ENCODE measurements around the gene MTUS2. TPM values are rescaled to one million over a fixed set of nuclear protein-coding genes. Genes with fewer than 3 reads are reported as not detected.

MTUS2 gene
- total RNA-seq, 1 donor from 2014 or later, result 106 TPM

- intact Hi-C loops (cut with DNase I), result no loop called here
- DNase-seq (ENCODE audit: missing footprints) (no peak), ATAC-seq (no peak)
Observed at GRCh38 chr13:28850226-28850625, 30.1 kb downstream of the MTUS2 start.

DNA sequence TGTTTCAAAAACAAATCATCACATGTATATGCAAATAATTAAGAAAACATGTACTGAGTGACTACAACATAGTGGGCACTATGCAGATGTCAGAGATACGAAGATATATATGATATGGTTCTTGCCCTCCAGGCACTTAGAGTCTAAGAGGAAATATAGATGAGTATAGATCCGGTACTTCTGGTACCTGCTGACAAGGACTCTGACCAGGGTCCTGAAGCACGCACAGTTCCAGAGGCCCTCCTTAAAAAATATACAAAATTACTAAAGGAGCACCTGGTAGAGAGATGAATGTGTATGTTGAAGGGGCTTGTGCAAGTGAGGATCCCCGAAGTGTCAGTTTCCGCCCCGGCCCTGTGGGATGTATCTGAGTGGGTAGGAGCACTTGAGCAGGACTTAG is 31.3 kb downstream of the MTUS2 start:
- no peak for ATAC-seq
- DNase-seq (ENCODE audit: missing footprints), result no peak
- intact Hi-C loops (cut with DNase I), result no loop called here

DNA sequence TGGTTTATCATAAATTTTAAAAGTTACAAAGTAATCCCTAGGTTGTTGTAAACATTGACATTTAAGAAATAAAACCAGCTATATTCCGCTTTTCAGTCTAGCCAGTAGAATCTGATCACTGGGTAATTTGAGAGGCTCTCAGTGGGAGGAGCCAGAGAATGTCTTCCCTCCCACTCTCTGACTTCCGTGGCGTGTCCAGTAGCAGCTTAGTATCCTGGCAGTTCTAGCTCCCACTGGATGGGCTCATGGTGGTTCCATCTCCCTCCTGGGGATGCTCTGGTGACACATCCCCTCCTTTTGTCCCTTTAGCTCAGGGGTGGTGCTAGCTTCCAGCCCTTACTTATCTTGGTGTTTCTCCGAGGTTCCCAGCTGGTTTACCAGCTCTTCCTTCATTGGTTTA is 34.5 kb downstream of the MTUS2 start:
- intact Hi-C loops (cut with DNase I), result loop anchor here (1.0 kb wide), 1 partner anchor 19 kb away; no protein-coding TSS in a partner anchor
- no peak for DNase-seq (ENCODE audit: missing footprints)
- no peak for ATAC-seq

- intact Hi-C loops (cut with DNase I), result no loop called here
- ATAC-seq (no peak), DNase-seq (ENCODE audit: missing footprints) (no peak)
Observed at GRCh38 chr13:28856287-28856686, 36.1 kb downstream of the MTUS2 start.

DNA sequence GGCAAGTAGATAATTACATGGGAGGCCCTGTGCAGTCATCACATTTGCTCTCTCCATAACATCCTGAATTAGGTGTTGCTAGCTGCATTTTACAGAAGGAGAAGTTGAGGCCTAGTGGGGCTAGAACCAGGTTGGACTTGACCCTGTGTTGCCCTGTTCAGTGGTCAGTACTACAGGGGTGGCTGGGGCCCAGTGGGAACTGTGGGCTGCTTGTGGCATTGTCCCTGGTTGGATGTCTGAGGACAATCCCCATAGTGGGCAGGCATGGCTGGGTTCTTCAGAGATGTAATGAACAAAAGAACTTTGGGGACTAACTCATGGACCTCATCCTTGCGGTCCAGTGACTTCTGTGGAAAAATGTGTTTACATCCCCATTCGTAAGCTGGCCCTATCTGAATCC is 38.9 kb downstream of the MTUS2 start:
- ATAC-seq (no peak), DNase-seq (ENCODE audit: missing footprints) (no peak)
- intact Hi-C loops (cut with DNase I), result no loop called here

DNA sequence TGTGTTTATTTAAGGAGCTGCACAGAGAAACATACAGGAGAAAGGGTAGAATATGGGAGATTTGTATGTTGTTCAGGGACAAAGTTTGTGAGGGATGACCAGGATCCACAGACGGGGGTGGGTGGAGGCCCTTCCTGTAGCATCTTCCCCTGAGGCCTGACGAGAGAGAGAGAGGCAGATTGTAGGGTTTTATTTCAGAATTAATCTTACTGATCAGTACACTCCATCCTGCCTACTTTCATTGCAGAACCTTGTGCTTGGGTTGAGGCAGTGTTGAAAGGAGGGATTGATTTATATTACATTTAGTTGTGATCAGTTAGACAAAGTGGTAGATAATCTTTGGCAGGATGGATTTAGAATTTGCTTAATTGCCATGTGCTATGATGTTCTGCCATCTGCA is 39.6 kb downstream of the MTUS2 start:
- no peak for ATAC-seq
- intact Hi-C loops (cut with DNase I), result loop anchor here (10.0 kb wide), 1 partner anchor 95 kb away; no protein-coding TSS in a partner anchor

DNA sequence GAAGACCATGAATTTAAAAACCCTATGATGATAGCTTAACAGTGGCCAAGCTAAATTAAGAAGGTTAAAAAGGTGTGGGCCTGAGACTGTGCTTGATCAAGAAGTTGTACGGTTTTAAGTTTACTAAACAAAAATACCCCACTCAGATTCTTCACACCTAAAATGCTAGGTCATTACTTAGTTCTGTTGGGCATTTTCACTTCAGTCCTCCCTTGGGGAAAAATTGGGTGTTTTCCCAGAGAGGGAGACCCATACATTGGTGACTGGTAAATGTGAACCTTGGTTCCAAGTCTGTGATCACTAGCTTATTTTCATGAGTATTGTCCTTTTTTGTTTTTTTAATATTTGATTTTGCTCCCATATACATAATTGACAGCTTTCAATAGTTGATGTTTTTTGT is 44.4 kb downstream of the MTUS2 start:
- intact Hi-C loops (cut with DNase I), result loop anchor here (10.0 kb wide), 1 partner anchor 90 kb away; no protein-coding TSS in a partner anchor
- DNase-seq (ENCODE audit: missing footprints), result no peak
- ATAC-seq, result no peak

More for the DNA sequence above, 39.6 kb downstream of the MTUS2 start:
- no peak for DNase-seq (ENCODE audit: missing footprints)

- ATAC-seq, result no peak
- intact Hi-C loops (cut with DNase I), result loop anchor here (10.0 kb wide), 1 partner anchor 90 kb away; no protein-coding TSS in a partner anchor
- DNase-seq (ENCODE audit: missing footprints), result no peak
Observed at GRCh38 chr13:28865149-28865744, 45.1 kb downstream of the MTUS2 start.

DNA sequence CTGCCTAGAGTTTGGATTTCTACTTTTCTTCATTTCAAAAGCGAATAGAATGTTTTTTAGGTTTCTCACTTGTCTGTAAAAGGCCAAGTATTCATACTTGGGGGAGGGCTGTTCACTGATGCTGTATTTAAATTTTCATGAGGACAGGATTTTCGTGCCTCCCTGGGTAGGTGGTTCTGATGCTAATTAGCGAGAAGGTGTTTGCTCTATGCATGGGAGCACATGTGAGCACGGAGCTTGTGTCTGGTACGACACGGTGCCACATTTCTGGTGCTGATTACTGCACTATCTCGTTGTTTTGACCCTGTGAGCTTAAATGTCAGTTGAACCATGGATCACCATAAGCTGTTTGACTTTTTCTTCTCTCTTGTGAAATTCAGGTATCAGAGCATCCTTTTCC is 45.8 kb downstream of the MTUS2 start:
- ATAC-seq (no peak), DNase-seq (ENCODE audit: missing footprints) (no peak)
- intact Hi-C loops (cut with DNase I), result loop anchor here (10.0 kb wide), 1 partner anchor 89 kb away; no protein-coding TSS in a partner anchor

DNA sequence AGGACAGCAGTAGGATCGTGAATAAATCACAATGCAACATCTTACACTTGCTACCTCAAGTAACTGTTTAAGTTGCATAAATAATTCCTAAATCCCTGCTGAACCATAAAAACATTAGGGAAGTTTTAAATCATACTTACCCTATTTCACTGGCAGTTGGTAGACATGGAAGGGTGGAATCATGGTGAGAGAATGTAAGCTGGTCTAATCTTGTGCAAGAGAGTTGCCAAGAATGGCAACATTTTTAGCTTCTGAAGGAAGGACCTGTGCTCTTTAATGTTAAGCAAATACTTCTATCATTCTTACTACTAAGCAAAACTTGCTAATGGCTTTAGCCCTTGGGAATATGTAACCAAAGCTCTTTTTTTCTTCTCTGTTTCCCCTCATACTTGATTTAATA is 46.8 kb downstream of the MTUS2 start:
- intact Hi-C loops (cut with DNase I), result loop anchor here (10.0 kb wide), 1 partner anchor 88 kb away; no protein-coding TSS in a partner anchor
- peak; percentile 31 for ATAC-seq
- no peak for DNase-seq (ENCODE audit: missing footprints)

GRCh38 chr13:28867564-28867963 is 47.4 kb downstream of the MTUS2 start:
- intact Hi-C loops (cut with DNase I), result loop anchor here (10.0 kb wide), 1 partner anchor 87 kb away; no protein-coding TSS in a partner anchor
- DNase-seq (ENCODE audit: missing footprints) (no peak), ATAC-seq (peak; percentile 71)

GRCh38 chr13:28872427-28873176 is 52.5 kb downstream of the MTUS2 start:
- ATAC-seq, result no peak
- no peak for DNase-seq (ENCODE audit: missing footprints)
- intact Hi-C loops (cut with DNase I), result no loop called here

- ATAC-seq (no peak), DNase-seq (ENCODE audit: missing footprints) (no peak)
- intact Hi-C loops (cut with DNase I), result no loop called here
Observed at GRCh38 chr13:28875846-28876615, 55.9 kb downstream of the MTUS2 start.

GRCh38 chr13:28877408-28877807 is 57.3 kb downstream of the MTUS2 start:
- ATAC-seq (no peak), DNase-seq (ENCODE audit: missing footprints) (no peak)
- intact Hi-C loops (cut with DNase I), result no loop called here

DNA sequence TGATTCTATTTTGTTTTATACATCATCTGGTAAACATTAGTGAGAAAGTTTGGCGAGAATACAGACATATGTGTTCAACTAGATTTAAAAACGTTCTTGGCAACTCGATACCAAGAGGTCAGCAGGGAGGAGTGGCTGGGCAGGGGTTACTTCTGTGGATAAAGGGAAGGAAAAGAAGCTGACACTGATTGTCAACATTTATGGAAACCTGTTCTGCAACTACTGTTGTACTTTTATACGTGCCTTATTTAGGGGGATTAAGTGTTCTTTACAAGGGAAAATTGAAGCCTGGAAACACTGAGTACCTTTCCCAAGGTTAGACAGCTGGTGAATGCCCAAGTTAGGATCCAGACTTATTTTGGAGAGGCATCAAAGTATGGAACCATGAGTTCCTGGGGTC is 65.0 kb downstream of the MTUS2 start:
- intact Hi-C loops (cut with DNase I), result no loop called here
- ATAC-seq (no peak), DNase-seq (ENCODE audit: missing footprints) (no peak)

DNA sequence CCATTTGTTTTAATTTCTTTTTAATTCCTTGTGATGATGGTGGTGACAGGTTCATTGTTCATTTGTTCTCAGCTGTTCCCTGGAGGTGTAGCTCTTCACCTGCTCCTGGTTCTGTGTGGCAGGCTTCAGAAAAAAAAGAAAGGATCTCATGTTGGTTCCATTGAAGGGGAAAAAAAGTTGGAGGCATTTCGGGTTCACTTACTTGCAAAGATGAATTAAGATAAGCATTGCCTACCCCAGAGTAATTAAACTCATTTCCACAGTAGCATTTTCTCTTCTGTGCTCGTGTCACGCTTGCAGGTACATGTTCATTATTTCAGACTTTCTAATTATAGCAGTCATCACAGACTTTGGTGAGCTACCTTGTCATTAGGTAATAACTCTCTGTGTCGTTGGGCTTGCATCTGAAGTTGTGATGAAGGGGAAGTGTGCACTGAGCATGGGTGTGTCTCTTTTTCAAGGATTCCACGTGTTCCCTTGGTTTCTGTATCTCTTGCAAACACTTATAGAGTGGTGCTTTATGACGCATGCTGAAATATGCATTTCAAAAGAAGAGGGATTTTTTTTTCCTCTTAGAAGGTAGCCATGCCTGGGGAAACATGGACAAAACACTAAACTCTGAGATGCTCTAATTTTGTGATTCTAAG is 69.1 kb downstream of the MTUS2 start:
- intact Hi-C loops (cut with DNase I), result no loop called here
- ATAC-seq (no peak), DNase-seq (ENCODE audit: missing footprints) (no peak)

DNA sequence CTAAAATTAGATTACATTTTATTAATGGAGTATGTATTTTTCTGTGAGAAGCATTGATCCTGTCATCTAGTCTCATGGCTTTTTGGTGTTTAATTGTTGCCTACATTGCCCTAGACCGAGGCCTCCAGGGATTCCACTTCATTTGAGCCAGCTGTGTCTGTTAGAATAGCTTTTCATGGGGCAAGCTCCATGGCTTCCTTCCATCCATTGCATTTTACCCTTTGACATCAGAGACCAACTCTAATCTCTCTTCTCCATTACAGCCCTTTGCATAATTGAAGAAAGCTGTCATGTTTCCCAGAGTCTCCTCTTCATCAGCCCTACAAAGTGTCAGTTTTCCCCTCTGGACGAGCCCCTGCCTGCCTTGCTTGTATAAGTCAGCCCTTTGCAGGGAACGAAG is 70.6 kb downstream of the MTUS2 start:
- DNase-seq (ENCODE audit: missing footprints) (no peak), ATAC-seq (no peak)
- intact Hi-C loops (cut with DNase I), result no loop called here

DNA sequence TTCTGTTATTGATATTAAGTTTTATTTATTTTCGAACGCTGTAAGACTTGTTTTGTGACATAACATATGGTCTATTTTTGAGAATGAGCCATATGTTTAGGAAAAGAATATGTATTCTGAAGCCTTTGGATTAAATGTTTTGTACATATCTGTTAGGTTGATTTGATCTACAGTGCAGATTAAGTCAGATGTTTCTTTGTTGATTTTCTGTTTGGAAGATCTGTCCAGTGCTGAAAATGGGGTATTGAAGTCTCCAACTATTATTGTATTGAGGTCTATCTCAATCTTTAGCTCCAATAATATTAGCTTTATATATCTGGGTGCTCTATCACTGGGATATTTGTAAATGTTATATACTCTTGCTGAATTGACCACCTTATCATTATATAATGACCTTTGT is 97.9 kb downstream of the MTUS2 start:
- intact Hi-C loops (cut with DNase I), result no loop called here
- ATAC-seq (no peak), DNase-seq (ENCODE audit: missing footprints) (no peak)

DNA sequence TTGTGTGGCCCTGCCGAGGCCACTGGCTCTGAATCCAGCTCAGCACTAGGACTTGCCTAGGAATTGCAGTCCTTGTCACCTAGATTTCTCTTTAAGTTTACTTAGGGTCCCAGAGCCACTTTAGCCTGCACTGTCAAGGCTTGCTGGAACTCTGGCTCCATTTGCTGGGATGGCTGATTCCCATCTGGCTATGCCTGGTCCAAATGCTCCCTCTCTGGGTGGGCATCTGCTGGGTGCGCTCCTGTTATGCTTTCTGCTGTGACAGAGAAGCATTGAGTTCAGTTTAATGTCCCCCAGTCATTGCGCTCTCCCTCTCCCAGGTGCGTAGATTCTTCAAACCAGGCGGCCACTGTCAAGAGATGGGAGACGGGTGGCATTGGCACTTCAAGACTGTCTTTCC is 102.2 kb downstream of the MTUS2 start:
- intact Hi-C loops (cut with DNase I), result no loop called here
- DNase-seq (ENCODE audit: missing footprints) (no peak), ATAC-seq (no peak)

Data from Right ventricle myocardium inferior (tissue), 1 donor.